Measurements from ENCODE around the gene NWD2.
"Not testable (repeated sequence)": the region's sequence is repeated elsewhere in the genome, so short reads cannot be mapped to it uniquely, and the experiment has no call there.

The NWD2 gene, protein sequence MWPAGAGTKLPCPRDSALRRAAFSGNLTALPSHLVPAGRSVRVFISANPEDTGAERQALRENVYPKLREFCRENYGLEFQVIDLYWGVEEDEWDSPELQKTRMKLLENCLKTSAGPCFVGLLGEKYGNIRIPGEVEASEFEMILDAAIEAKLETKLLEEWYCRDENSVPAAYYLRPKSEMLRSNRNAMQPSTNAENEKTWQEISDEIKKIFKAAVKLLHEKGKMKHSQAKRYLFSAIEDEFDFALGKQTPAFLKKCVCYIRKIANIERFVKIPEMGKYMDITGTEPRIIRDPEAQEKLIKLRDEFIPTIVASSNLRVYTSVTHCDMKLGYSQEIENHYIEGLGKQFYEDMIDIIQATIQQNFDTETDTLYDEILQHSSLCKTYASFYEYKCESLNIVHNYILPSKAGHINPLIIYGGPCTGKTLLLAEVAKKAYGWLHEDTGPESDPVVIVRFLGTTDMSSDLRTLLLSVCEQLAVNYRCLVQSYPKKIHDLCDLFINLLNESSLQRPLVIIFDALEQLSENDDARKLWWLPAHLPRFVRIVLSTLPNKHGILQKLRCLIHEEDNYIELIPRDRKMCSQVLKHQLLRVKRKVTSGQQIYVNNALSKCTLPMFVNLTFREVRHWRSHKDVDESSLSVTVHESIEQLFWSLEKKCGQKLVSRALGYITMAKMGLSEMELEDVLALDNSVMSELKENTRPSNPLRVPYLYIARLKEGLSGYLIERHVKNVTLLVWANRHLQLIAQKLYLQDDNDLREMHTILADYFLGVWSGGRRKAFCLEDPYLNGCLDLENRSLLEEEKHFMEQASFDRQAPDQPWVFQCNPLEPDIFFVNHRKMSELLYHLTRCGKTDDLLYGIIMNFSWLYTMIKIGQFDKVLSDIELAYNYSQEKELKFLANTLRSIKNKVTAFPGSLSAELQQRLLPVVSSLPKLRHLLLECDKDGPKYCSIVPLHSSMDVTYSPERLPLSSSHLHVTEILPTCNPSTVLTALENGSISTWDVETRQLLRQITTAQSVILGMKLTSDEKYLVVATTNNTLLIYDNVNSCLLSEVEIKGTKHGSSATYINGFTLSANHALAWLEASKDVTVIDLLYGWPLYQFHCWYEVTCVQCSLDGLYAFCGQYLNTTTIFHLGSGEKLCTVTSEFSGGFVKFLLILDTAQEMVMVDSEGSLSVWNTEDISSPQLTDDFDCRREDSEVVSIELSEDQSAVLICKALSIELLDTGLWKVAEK (N-terminal part only)

DNA sequence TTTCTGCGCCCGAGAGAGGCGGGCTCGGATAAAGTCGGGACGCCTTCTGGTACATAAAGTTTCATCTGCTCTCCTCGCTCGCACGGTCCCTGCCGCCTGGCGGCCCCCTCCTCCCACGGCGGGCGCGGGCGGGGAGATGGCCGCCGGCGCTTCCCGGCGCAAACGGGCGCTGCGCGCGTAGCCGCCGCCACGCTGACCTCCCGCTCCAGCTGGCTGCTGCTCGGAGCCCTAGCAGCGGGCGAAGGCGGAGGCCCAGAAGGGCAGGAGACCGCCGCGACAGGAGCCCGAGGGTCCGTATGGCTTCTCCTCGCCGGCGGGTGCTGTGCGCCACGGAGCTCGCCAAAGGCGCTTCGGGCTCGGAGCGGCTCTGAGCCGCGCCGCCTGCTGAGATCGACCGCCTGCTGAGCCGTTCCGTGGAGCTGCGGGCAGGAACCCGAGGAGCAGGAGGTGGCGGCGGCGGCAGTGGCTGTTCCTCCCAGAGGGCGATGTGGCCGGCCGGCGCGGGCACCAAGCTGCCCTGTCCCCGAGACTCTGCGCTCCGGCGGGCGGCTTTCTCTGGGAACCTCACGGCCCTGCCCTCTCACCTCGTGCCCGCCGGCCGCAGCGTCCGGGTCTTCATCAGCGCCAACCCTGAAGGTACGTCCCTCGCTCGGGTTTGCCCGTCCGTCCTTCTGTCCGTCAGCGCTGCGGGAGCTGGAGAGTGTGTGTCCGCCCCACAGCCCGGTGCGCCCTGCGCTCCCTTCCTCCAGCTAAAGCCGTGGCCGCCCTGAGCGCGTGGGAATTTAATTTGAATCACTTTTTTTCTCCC lies at the start of gene NWD2:
NWD2 (plus strand) TSS at position 161 of the 808 bp plus-strand sequence; CDS start at position 486, 325 bp downstream.
- no peak for DNase-seq

DNA sequence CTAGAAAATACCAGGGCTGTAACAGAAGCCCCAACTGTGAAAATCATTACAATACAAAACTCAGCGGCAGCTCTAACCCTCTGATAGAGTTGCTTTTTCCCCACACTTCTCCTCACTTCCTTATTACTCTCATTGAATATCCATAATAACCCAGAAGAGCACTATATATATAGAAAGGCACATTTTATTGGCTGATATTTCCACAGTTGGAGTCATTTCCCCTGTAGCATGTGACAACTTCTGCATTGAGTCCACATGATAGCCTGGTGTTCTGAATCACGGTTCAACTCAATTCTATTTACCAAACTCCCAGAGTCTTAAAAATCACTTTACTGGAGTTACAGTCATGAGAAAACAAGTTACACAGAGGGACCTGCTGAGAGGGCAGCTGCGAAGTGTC lies 46.6 kb upstream of the NWD2 start:
- DNase-seq, result no peak

DNA sequence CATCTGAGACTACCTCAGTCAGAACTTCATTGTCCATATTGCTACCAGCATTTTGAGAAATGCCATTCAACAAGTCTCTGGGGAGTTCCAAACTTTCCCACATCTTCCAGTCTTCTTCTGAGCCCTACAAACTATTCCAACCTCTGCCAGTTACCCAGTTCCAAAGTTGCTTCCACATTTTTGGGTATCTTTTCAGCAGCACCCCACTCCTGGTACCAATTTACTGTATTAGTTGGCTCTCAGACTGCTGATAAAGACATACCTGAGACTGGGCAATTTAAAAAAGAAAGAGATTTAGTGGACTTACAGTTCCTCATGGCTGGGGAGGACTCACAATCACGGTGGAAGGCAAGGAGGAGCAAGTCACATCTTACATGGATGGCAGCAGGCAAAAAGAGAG lies 39.8 kb upstream of the NWD2 start:
- not testable (repeated sequence) for DNase-seq

DNA sequence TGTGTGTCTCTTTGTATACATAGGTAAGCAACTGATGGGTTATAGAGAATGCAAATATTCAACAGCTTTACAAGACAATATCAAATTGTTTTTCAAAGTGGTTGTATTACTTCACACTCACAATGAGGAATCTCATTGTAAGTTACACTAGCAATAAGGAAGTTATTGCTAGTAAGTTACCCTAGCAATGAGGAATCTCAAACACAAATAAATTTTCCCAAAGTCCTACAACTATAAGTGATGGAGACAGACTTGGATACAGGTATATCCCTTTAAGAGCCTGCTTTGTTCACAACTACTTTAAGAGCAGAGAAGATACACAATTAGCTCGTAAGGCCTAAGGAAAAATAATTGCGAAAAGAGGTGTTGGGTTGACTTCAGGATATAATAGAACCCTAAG lies 28.3 kb upstream of the NWD2 start:
- no peak for DNase-seq

DNA sequence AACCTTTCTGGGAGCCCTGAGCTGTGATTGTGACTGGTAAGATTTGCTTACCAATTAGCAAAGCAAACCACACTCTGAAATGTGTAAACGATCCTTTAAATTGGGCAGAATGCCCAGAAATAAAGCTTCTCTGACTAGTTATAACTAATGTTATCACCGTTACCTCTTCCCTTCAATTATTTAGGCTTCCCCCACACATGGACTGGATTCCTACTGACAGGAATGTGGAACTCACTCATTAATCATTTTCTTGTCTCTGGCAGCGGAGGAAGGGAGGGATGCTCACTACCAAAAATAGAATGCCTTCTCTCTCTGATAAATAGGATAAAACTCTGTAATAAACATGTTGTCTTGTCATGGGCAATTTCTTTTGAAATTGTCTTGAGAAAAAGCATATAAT lies 25.3 kb upstream of the NWD2 start:
- no peak for DNase-seq

DNA sequence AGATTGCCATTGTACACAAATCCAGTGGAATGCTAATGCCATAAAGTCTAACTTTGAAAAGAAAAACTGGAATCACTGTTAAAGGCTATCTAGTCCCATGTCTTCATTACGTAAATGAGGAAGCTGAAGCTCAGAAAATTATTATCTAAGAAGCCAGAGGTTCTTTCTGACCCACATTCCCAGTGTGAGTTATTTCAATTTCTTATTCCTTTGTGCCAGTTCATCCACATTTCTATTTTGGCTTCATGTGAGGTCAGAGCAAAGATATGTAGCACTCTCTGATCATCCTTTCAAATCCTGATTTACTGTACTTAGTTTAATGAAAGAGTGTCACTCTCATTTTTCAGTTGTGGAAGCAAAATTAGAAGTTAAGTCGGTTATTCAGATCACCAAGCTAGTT lies 24.6 kb upstream of the NWD2 start:
- DNase-seq, result no peak

DNA sequence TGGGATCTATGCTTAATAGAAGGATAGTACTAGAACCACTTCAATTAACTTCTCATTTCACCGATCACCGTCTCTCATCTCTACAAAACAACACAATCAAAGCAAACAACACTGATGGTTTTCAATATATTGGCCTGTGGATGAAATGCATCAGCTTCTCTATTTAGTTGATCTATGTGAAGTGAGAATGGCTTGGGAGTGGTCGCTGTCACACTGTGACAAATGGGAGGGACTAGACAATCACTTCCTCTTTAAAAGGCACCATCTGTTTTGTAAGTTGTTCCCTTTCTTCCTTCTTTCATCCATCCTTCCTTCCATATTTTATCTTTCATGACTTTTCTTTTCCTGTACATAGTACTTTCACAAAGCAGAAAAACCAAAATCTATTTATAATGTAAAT lies 23.9 kb upstream of the NWD2 start:
- no peak for DNase-seq

DNA sequence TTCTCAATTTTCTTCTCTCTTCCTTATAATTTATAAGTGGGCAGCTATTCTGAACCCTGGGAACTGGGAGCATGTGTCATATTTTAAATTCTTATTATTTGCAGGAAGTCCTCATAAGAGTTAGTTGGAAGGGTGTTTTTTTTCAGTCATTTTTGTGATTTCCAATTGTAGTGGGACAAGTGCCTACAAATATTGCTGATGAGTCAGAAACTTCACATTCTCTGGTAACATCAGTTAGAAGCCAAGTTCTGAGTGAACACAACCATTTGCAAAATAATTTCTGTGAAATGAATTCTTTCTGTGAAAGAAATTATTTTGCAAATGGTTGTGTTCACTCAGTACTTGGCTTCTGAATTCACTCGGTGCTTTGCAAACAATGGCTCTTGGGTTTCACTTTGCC lies 20.8 kb upstream of the NWD2 start:
- no peak for DNase-seq

DNA sequence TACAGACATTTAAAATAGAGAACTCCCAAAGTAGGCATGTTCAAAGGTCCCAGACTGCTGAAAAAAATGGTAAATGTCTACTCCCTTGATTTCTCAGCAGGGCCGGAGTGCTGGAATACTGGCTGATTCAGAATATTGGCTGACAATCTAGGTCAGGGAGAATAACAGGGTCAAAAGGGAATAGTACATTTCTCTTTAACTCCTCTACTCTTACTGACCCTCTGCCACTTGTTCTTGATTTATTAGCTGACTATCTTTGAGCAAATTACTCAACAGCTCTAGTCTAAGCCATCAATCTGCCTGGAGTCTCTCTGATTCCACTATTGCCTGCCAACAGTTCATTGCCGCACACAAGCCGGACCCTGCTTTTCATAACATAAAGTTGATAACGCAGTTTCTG lies 19.7 kb upstream of the NWD2 start:
- DNase-seq, result no peak

DNA sequence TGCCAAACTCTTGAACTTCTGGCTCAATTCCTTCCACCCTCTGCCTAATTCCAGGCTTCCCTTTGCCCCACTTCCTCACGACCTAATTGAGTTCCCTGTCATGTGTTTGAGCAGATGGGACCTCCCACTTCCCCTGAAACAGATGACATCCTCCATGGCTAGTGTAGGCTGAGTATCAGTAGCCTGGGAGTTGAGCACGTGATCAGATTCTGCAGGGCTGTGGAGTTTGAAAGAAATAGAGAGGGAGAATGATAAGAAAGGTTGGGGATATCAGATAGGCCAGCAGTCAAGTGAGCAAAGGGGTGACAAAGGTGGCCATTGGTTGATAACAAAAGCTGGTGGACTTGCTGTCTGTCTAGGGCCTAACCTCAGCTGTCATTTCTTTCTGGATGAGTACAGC lies 18.8 kb upstream of the NWD2 start:
- no peak for DNase-seq

DNA sequence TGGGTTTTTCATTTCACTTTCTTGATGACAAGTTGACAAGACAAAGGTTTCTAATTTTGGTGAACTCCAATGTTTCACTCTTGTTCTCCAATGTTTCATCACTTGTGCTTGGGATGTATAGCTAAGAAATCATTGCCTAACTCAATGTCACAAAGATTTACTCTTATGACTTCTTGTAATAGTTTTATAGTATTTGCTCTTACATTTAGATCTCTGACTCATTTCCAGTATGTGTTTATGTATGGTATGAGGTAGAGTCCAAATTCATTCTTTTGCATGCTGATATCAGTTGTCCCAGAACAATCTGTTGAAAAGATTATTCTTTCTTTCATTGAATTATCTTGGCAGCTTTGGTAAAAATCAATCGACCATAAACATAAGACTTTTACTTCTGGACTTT lies 12.2 kb upstream of the NWD2 start:
- no peak for DNase-seq

DNA sequence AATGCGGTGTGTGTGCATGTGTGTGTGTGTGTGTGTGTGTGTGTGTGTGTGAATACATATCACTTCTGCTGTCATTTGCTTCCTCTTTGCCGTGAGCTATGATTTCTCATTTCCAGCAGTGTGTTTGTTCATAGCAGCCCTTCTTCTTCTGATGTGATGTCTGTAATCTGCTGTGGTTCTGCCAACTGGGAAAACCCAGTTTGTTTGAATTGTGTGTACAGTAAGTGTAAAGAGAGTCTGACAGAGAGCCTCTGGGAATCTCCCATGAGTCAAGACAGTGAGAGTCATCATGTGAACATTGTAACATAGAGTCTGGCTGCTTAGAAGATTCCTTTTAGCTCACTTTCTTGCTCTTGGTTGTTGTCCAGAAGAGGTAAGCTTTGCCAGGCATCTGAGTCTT lies 8.4 kb upstream of the NWD2 start:
- no peak for DNase-seq

DNA sequence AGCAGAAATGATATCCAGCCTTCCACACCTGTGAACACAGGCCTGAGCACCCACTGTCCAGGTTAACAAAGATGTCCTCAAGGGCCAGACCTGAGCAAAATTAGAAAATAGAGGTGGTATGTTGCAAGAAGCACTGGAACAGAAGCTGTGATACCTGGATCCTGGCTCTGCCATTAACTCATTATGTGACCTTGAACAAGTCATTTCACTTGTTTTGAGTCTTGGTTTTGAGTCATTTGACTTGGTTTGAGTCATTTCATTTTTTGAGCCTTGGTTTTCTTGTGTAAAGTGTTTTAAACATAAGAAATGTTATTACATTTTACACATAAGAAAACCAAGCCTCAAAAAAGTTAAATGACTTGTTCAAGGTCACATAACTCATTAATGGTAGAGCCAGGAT lies 2.9 kb upstream of the NWD2 start:
- no peak for DNase-seq

DNA sequence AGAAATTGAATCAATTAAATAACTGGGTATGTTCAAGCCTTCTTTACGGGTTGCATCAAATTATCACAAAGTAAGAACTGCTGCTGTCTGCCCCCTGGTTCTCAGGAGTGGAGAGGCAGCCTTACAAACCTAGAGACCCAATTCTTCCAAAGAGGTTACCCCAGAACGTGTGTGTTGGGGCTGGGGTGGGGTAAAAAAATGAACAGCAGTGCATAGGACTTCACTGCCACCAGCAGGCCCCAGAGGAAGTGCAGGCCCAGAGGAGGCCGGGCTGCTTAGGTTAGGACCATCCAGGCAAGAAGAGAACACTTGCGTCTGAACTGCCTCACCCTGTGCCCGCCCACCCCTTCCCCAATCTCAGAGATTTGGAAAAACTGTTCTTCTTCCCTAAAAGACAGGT lies 1.5 kb upstream of the NWD2 start:
- DNase-seq, result no peak

DNA sequence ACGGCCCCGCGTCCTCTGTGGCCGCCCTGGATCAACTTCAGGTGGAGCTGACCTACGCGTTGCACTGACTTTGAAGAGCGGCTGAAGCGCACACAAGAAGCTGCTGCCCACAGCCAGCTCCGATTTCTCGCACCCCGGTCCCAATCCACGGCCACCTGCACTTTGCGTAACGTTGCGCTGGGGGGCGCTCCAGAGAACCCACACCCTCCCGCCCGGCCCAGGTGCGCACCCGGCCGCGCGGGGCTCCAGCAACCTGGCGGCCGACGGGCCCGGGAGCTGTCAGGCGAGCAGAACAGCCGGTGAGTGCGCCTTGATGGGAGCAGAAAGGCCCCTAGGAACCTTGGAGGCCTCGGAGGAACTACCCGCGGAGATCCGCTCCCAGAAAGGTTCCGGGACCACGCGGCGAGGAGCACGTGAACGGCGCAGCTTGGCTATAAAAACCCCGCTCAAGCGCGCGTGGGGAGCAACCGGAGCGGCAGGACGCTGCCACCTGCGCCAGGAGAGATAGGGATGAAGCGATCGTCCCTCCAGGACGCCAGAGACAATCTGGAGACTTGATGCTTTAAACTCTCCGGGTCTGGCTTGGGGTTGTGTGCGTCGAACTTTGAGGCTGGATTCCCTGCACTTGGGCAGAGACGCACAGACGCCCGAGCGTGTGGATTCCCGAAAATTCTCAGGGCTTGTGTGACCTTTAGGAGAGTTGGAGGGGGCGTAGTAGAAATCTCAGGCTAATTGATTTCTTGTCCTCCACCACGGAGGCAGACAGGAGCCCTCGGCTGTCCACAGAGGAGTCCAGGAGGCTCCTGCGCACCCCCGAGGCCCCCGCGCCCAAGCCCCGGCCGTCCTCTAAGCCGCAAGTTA lies 591 bp upstream of the NWD2 start:
- DNase-seq, result no peak

DNA sequence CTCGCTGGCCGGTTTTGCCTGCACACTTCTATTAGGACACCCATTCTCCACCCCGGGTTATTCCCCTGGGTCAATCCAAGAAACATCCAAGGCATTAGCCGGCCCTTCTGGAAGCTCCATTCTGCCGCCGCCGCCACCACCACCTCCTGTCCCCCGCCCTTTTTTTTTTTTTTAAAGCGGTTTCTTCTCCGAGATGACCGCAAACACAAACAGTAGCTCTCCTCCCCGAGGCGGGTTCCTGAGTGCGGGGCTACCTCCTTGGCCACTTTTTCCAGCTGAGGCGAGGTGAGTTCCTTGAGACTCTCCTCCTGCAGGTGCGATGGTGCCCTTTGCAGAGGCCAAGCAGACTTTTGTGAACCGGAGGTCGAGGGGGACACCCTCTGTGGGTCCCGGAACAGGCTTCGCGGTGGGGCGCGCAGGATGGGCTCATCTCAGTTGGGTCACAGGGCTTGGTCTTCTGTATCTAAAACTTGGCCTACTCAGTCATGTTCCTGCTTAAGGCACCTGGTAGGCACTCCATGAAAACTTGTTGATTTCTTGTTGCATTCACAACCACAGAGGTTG lies 930 bp downstream of the NWD2 start:
- DNase-seq, result no peak

DNA sequence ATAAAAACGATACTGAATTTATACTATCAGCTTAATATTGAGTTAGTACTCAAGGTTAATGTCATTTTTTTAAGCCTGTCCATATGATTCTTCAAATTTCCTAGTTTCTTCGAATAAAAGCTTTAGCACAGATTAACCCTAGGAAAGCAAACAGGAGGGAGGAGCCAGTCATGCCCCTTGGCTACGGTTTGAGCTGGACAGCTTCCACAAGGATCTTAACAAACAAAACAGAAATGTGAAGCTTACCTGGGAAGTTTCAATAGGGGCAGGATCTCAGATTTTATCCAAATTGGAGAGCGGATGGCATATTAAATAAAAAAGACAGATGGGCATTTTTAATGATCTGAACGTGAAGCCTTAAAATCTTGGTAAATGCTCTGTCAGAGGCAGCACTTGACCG lies 2.3 kb downstream of the NWD2 start:
- no peak for DNase-seq

DNA sequence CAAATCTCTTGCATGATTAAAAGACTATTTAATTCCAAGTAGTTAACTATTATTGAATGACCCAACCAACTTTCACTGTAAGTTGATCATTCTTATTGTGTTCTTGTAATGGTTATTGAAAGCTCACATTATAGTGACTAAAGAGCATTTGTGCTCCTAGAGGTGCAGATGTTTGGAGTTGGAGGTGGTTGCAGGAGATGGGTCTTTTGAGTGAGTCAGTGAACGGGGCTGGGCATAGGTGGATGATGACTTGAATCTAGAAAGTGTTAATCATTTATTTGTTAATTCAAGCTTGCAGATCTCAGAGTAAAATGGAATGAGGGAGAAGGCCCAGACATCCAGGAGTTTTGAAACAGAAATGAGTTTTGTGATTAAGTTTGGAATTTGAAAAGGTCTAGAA lies 13.7 kb downstream of the NWD2 start:
- no peak for DNase-seq

DNA sequence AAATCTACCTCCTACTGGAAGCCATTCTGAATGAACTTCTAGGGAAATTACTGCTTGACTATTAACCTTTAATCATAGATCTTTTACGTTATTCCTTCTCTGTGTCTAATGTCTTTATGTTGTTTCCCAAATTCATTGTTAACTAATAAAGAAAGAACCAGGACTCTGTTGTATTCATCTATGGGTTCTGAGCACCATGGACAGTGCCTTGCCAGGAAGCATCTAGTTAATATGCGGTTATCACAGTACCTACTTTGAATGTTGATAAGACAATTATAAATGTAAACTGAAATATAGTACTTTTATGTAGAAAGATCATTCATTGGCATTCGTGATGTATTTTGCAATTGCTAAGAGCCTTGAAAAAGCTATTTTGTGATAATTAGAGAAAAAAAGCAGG lies 23.8 kb downstream of the NWD2 start:
- DNase-seq, result no peak

DNA sequence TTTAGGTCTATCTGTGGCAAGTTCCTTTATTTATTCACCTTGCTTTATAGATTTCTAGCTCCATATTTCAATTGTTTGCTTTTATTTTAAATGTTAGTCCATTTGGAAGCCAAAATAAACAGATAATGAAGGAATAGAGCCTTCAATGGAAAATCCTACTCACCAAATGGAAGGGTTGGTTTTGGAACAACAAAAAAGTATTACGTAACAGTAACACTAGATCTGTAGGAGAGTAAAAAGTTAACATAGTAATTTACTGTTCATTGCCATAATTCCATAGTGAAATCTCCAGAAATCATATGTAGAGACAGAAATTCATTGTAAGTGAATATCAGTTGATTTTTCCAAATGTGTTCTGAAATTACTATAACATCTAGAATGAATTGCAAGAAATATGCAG lies 34.6 kb downstream of the NWD2 start:
- DNase-seq, result no peak

DNA sequence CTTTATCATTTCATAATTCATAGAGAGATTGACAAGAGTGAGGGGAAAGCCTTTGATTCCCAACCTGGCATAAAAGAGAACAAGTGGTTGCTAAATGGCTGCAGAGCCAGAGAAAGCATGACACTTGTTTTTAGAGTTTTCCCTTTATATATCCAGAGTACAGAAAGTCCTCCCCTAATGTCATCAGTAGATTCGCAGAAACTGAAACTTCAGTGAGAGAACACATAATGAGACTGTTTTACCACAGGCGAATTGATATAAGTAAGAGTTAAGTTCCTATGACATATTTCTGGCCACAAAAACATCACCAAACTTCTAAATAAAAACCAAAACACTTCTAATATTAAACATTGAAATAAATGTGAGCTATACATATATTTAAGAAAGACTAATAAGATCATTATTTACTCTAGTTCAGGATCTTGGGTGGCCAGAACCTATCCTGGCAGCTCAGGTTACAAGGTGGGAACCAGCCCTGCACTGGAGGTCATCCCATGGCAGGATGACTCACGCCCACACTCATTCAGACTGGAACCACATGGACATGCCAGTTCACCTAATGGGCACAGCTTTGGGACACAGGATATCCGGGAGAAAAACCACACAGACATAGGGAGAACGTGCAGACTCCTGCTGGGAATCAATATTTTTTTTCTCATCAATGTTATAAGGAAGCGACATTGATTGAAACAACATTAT lies 35.5 kb downstream of the NWD2 start:
- DNase-seq, result no peak

Measured in midbrain (tissue), 1 donor.